ENCODE data around the gene CLDN12.

CLDN12 gene

DNA sequence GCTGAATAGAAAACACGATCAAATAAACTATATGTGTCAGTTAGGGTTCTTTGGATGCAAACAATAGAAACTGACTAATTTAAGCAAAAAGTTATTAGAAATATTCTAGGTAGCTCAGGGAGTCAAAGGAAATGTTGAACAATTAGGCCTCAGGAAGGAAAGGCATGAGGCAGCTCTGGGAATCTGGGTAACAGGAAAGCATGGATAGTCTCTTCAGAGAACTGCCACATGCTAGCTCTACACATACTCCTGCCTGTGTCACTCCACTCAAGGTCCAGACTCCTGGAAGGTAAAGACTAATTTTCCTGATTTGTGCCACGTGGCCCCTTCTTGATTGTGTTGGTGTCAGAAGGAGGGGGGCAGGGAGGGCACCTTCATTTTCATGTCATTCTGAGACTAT is 42.4 kb downstream of the CLDN12 start:
- DNase-seq = no peak

DNA sequence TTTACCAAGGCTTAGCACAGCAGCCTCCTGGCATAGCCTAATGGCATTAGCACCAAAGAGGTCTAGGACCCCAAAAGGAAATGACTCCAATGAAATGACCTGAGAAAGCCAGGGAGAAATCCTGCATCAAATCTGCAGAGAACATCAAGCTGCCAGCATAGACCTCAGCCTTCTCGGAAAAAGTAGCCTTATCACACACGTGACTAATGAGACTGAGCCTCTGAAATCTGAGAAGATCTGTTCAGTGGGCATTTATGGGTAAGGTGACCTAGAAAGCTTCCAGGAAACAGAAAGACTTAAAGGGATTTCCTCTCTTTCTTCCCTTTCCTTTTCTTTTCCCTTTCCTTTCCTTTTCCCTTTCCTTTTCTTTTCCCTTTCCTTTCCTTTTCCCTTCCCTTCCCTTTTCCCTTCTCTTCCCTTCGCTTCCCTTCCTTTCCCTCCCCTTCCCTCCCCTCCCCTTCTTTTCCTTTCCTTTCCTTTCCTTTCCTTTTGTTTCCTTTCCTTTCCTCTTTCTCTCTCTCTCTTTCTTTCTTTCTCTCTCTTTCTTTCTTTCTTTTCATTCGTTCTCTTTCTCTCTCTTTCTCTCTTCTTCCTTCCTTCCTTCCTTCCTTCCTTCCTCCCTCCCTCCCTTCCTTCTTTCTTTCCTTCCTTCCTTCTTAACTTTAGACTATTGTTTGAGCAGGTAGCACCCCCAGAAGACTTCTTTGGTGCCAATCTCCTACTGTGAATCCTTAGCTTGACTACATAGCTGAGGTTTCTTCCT is 43.1 kb downstream of the CLDN12 start:
- DNase-seq = no peak

DNA sequence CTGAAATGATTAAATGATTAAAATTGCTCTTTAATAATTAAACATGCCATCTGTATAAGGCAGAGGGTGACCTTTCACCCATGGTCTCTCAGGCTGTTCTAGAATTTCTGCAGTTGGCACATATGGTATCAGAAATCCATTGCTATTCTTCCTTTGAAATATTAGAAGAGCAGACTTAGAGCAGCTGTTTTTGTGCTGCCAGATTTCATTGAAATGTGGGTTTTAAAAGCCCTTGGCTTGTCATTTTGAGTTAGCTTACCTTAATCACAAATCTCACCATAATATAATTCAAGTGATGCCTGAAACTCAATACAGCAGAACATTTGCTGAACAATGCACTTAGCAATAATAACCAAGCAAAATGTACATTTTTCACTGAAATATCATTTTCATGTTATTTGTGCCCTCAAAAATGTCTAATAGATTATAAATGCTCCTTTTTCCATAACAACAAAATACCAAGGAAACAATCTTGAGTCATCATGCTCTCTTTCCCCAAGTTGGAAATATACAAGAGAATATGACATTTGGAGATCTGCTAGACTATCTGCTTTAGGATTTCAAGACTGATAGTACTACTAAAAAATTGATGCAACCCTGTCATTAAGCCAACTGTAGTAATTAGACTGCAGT is 50.1 kb downstream of the CLDN12 start:
- no peak for DNase-seq

DNA sequence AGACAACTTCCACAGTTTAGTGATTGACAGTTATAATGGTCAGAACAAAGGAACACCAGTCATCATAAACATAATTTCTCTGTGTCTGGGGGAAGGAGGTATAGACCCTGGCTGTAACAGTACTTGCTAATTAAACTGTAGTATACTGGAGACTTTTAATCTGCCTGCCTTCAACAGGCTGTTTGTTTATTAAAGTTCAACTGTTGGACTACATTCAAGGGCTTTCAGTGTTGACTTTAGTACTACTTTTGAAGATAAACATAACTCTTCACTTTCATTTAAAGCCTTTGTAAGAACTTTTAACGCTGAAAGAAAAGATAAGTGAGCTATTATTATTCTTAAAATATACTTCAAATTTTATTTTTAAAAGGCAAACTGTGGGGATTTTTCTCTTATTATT is 50.7 kb downstream of the CLDN12 start:
- DNase-seq = no peak

DNA sequence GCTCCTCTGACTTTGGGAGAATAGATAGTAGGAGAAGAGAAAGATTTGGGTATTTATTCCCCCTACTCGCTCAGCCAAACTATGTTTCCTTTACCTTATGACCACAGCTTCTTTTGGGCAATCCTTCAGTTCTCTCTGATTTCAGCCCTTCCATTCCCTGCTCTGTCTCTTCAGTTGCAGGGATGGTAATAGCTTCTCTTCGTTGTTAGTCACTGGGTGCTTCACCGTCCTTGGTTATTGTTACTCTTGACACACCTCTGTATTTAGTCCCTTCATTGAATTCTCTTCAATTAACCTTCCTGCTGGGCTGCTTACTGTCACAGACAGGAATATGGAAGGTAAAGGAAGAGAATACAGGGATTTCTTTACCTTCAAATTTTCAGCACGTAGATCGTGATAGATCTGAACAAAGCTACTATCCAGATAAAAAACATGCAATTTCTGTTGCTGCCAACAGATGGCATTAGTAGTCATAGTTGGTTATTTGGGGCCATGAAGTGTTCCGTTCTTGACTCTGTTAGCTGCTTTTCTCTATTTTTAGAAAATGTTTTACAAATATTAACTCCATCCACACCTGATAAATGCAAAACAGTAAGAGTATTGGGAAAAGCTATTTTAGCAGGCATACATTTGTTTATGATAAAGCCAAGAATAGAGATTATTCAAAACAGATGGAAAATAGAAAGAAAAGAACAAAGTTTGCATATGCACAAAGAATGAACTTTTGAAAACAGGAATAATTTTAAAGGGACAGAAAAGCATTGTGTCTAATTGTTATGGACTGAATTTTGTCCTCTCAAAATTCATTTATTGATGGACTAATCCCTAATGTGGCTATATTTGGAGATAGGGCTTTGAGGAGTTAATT is 52.1 kb downstream of the CLDN12 start:
- peak in 1 of 2 donors; percentile 53 for DNase-seq

DNA sequence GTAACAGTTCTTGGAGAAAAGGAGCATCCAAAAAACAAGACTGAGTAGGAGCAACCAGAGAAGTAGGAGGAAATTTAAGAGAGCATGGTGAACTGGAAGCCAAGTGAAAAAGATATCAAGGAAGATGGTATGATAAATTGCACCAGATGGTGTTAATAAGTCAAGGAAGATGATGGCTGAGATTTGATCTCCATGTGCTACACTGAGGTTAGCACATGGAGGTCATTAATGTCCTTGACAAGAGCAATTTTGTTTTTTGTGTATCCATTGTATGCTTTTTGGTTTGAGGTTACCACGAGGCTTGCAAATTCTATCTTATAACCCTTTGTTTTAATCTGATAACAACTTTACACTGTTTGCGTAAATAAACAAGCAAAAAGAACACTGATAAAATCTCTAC is 54.8 kb downstream of the CLDN12 start:
- no peak for DNase-seq

DNA sequence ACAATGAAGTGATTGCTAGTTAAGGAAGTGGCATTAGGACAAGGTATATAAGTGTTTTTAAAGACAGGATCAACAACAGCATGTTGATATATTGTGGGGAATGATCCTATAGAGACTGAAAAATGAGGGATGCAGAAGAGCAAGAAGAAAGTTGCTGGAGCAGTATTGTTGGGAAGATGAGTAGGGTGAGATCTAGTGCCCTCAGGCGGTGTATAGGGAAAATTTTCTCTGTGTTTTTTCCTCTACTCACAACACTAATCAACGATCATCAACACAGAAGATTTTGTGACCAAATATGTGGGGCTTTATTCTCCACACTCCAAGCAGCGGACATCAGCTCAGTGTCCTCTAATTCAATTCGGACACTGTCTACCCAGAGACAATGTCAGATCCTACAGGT is 56.6 kb downstream of the CLDN12 start:
- DNase-seq = no peak

DNA sequence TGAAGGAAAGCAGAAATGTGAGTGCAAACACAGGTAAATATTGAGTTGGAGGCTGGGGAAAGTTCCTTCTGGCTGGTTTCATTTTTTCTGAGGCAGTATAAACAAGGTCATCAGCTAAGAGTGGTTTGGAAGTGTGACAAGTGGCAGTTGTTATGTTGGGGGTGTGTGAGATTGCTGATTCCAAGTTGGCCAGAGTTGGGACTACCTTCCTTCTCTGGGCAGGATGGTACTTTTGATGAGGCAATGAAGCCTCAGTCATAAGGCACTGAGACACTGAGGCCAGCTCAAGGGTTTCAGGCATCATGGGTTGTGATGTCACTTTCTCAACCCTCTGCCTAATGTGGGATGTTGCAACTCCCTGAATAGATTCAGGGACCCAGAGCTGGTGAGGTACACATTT is 58.0 kb downstream of the CLDN12 start:
- no peak for DNase-seq

DNA sequence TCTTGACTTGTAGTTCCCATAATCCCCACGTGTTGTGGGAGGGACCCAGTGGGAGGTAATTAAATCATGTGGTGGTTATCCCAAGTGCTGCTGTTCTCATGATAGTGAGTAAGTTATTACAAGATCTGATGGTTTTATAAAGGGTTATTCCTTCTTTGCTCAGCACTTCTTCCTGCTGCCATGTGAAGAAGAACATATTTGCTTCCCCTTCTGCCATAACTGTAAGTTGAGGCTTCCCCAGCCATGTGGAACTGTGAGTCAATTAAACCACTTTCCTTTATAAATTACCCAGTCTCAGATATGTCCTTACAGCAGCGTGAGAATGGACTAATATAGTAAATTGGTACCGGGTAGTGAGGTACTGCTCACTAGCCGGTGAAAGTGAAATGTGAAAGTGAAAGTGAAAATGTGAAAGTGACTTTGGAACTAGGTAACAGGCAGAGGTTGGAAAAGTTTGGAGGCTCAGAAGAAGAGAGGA is 59.9 kb downstream of the CLDN12 start:
- peak in 1 of 2 donors; percentile 49 for DNase-seq
